ENCODE data around the gene ZKSCAN1. TPM values are rescaled to one million over a fixed set of nuclear protein-coding genes. Genes with fewer than 3 reads are reported as not detected.
A peak's percentile ranks its signal among the peaks of the same experiment; 100 is the strongest.

Gene ZKSCAN1
- total RNA-seq, 1 donor from 2014 or later = 59.0 TPM

DNA sequence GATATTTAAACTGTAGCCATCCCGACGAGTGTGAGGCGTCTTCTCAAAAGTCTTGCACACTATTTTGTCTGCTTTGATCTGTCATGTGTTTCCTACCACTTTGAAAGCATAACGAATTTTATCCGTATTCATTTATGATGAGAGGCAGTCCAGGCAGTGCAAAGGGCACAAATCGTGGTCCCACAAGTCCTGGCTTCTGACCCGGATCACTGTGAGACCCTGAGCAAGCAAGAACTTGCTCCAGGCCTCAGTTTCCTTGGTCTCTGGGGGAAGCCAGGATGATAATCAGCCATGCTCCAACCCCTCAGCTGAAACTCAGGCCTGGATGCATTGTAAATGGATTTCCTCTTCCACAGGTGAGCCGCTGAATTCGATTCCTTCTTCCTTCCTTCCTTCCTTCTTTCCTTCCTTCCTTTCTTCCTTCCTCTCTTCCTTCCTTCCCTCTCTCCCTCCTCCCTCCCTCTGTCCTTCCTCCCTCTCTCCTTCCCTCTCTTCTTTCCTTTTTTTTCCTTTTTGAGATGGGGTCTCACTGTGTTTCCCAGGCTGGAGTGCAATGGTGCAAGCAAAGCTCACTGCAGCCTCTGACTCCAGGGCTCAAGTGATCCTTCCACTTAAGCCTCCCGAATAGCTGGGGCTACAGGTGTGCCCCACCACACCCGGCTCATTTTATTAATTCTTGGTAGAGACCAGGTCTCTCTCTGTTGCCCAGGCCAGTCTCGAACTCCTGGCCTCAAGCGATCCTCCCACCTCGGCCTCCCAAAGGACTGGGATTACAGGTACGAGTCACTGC, 18.4 kb upstream of the ZKSCAN1 start:
- intact Hi-C loops (cut with micrococcal nuclease) = loop anchor here (1.0 to 10.0 kb wide), 5 partner anchors 18 to 408 kb away; partner anchors contain the start of genes ZKSCAN1, ZNF3 and ZSCAN21
- TF ChIP-seq CTCF (IDR thresholded peaks at IDR 0.05) = no peak
- peak overlapping the region; percentile 85 for H3K27ac Mint-ChIP-seq
- H3K4me3 Mint-ChIP-seq = peak overlapping the region; percentile 80
- ATAC-seq (ENCODE audit: low read depth) (peak; percentile 13), DNase-seq (no peak)
- H3K9me3 Mint-ChIP-seq = no peaks in the 10 kb centered on the region
- peaks cover 12% of the 10 kb centered on the region for H3K4me1 Mint-ChIP-seq
- H3K27me3 Mint-ChIP-seq = peaks cover 4% of the 10 kb centered on the region
- CTCF ChIA-PET = interaction anchor here (1.4 to 1.5 kb wide), 2 partner anchors 17 to 85 kb away, joined by 3 to 4 read pairs; no protein-coding TSS in a partner anchor
- H3K36me3 Mint-ChIP-seq (ENCODE audit: low read depth) = no peaks in the 10 kb centered on the region
- POLR2A ChIA-PET = interaction anchor here (1.0 to 2.2 kb wide), 5 partner anchors 18 to 445 kb away, joined by 3 to 38 read pairs (median 3); partner anchors contain the start of genes FAM200A, MBLAC1 and ZKSCAN1

- H3K27me3 Mint-ChIP-seq = peaks cover 1% of the 10 kb centered on the region
- ChIA-PET CTCF (interaction anchor here (1.5 kb wide), 1 partner anchor 18 kb away, joined by 4 read pairs; no protein-coding TSS in a partner anchor), POLR2A (interaction anchor here (0.6 to 2.2 kb wide), 6 partner anchors 10 to 445 kb away, joined by 3 to 38 read pairs (median 4); partner anchors contain the start of genes FAM200A and ZKSCAN1)
- DNase-seq (peak; percentile 60), ATAC-seq (ENCODE audit: low read depth) (peak; percentile 92)
- intact Hi-C loops (cut with micrococcal nuclease) = loop anchor here (1.0 to 10.0 kb wide), 5 partner anchors 18 to 407 kb away; partner anchors contain the start of genes ZKSCAN1, ZNF3 and ZSCAN21
- TF ChIP-seq CTCF (IDR thresholded peaks at IDR 0.05) = no peak
- H3K4me1 Mint-ChIP-seq = peaks cover 12% of the 10 kb centered on the region
- peak overlapping the region; percentile 85 for H3K27ac Mint-ChIP-seq
- peak overlapping the region; percentile 80 for H3K4me3 Mint-ChIP-seq
- H3K9me3 Mint-ChIP-seq = no peaks in the 10 kb centered on the region
- no peaks in the 10 kb centered on the region for H3K36me3 Mint-ChIP-seq (ENCODE audit: low read depth)
These were observed 17.8 kb upstream of the ZKSCAN1 start for GRCh38 chr7:99997545-99998137.

GRCh38 chr7:100000239-100000638, 15.2 kb upstream of the ZKSCAN1 start:
- Mint-ChIP-seq H3K36me3 (ENCODE audit: low read depth) (no peaks in the 10 kb centered on the region), H3K4me3 (no peak overlapping the region), H3K27ac (no peak overlapping the region), H3K9me3 (no peaks in the 10 kb centered on the region), H3K4me1 (peaks cover 12% of the 10 kb centered on the region), H3K27me3 (no peaks in the 10 kb centered on the region)
- intact Hi-C loops (cut with micrococcal nuclease) = no loop called here
- no peak for TF ChIP-seq CTCF (IDR thresholded peaks at IDR 0.05)
- DNase-seq = no peak
- ChIA-PET POLR2A (interaction anchor here (0.7 kb wide), 1 partner anchor 29 kb away, joined by 4 read pairs; no protein-coding TSS in a partner anchor), CTCF (no interaction called here)
- no peak for ATAC-seq (ENCODE audit: low read depth)

GRCh38 chr7:100003711-100004661, 11.4 kb upstream of the ZKSCAN1 start:
- POLR2A ChIA-PET = interaction anchor here (0.6 kb wide), 1 partner anchor 13 kb away, joined by 3 read pairs; no protein-coding TSS in a partner anchor
- no peak for ATAC-seq (ENCODE audit: low read depth)

More at GRCh38 chr7:100003711-100004661, 11.4 kb upstream of the ZKSCAN1 start:
- no peaks in the 10 kb centered on the region for H3K9me3 Mint-ChIP-seq
- no peaks in the 10 kb centered on the region for H3K4me1 Mint-ChIP-seq
- CTCF ChIA-PET = no interaction called here
- no peak overlapping the region for H3K27ac Mint-ChIP-seq
- intact Hi-C loops (cut with micrococcal nuclease) = no loop called here
- no peak for TF ChIP-seq CTCF (IDR thresholded peaks at IDR 0.05)
- H3K27me3 Mint-ChIP-seq = no peaks in the 10 kb centered on the region
- no peaks in the 10 kb centered on the region for H3K36me3 Mint-ChIP-seq (ENCODE audit: low read depth)
- DNase-seq = no peak
- H3K4me3 Mint-ChIP-seq = no peak overlapping the region
